GM18526 (cell line): ENCODE data around the gene TNFSF15.

ENCODE experiments used
- POLR2A ChIP-seq: IDR thresholded peaks from 3 replicates; pipeline ENCODE4 v1.6.1; 2011; ENCODE audit not compliant: insufficient read length; ENCODE audit errors: extremely low read depth

TNFSF15 gene

GRCh38 chr9:114830546-114830945, 24.7 kb upstream of the TNFSF15 start:
- no peak for TF ChIP-seq POLR2A

GRCh38 chr9:114829574-114830440, 24.0 kb upstream of the TNFSF15 start:
- TF ChIP-seq POLR2A = no peak

- TF ChIP-seq POLR2A = no peak
These were observed 22.4 kb upstream of the TNFSF15 start for GRCh38 chr9:114828303-114828650.

GRCh38 chr9:114827641-114828302, 21.9 kb upstream of the TNFSF15 start:
- no peak for TF ChIP-seq POLR2A

GRCh38 chr9:114826431-114826830, 20.6 kb upstream of the TNFSF15 start:
- TF ChIP-seq POLR2A = no peak

- TF ChIP-seq POLR2A = no peak
These were observed 19.4 kb upstream of the TNFSF15 start for GRCh38 chr9:114825126-114825795.

GRCh38 chr9:114824110-114824509, 18.3 kb upstream of the TNFSF15 start:
- TF ChIP-seq POLR2A = no peak

GRCh38 chr9:114823441-114823840, 17.6 kb upstream of the TNFSF15 start:
- no peak for TF ChIP-seq POLR2A

- TF ChIP-seq POLR2A = no peak
These were observed 16.9 kb upstream of the TNFSF15 start for GRCh38 chr9:114822708-114823107.

- TF ChIP-seq POLR2A = no peak
These were observed 15.1 kb upstream of the TNFSF15 start for GRCh38 chr9:114820776-114821501.

- no peak for TF ChIP-seq POLR2A
These were observed 12.3 kb upstream of the TNFSF15 start for GRCh38 chr9:114818178-114818577.

- TF ChIP-seq POLR2A = no peak
These were observed 8.0 kb upstream of the TNFSF15 start for GRCh38 chr9:114813717-114814418.

- TF ChIP-seq POLR2A = no peak
These were observed 6.3 kb upstream of the TNFSF15 start for GRCh38 chr9:114811966-114812636.

GRCh38 chr9:114811301-114811700, 5.5 kb upstream of the TNFSF15 start:
- no peak for TF ChIP-seq POLR2A
